Muscle layer of duodenum (tissue), 2 donors: ENCODE data around the gene ZC3H13.
"Not testable (repeated sequence)": the region's sequence is repeated elsewhere in the genome, so short reads cannot be mapped to it uniquely, and the experiment has no call there.

Source experiments
- H3K27ac ChIP-seq: one replicate; pipeline ENCODE4 v1.7.0; 2013; ENCODE audit warnings: mild to moderate bottlenecking, low read length
- H3K27me3 ChIP-seq: one replicate; pipeline ENCODE4 v1.7.0; 2013; ENCODE audit warnings: low read depth, mild to moderate bottlenecking, control low read depth, low read length
- H3K36me3 ChIP-seq, 2 donors: one replicate each; pipeline ENCODE4 v1.7.0; 2013; ENCODE audit warnings: low read length in 2 of 2, control low read depth in 1 of 2, mild to moderate bottlenecking in 1 of 2; ENCODE audit not compliant: insufficient read depth in 2 of 2, control insufficient read depth in 1 of 2
- H3K4me1 ChIP-seq, 2 donors: one replicate each; pipeline ENCODE4 v1.7.0; 2013; ENCODE audit warnings: low read length in 2 of 2, mild to moderate bottlenecking in 2 of 2, control low read depth in 1 of 2, moderate library complexity in 1 of 2; ENCODE audit not compliant: insufficient read depth in 2 of 2, control insufficient read depth in 1 of 2
- H3K4me3 ChIP-seq, 2 donors: one replicate each; pipeline ENCODE4 v1.7.0; 2013; ENCODE audit warnings: low read length in 2 of 2, low read depth in 1 of 2, mild to moderate bottlenecking in 1 of 2
- H3K9me3 ChIP-seq, 2 donors: one replicate each; pipeline ENCODE4 v1.7.0; 2013; ENCODE audit warnings: low read length in 2 of 2, control low read depth in 1 of 2, mild to moderate bottlenecking in 1 of 2; ENCODE audit not compliant: control insufficient read depth in 1 of 2
- donor health status: healthy.

The ZC3H13 gene

GRCh38 chr13:45996631-45997030, 55.9 kb downstream of the ZC3H13 start:
- Histone ChIP-seq H3K36me3 (peaks cover 20 to 27% of the 10 kb centered on the region in 2 donors), H3K27ac (no peak overlapping the region)

GRCh38 chr13:45995245-45995644, 57.3 kb downstream of the ZC3H13 start:
- H3K4me3 ChIP-seq: no peak overlapping the region
- peaks cover 10 to 13% of the 10 kb centered on the region in 2 donors for H3K36me3 ChIP-seq
- no peak overlapping the region for H3K27ac ChIP-seq
- H3K9me3 ChIP-seq: no peaks in the 10 kb centered on the region
- H3K4me1 ChIP-seq: no peaks in the 10 kb centered on the region
- H3K27me3 ChIP-seq: no peaks in the 10 kb centered on the region

More at GRCh38 chr13:45996631-45997030, 55.9 kb downstream of the ZC3H13 start:
- H3K9me3 ChIP-seq: no peaks in the 10 kb centered on the region
- H3K4me1 ChIP-seq: no peaks in the 10 kb centered on the region
- no peaks in the 10 kb centered on the region for H3K27me3 ChIP-seq
- no peak overlapping the region for H3K4me3 ChIP-seq

GRCh38 chr13:45994752-45995151, 57.8 kb downstream of the ZC3H13 start:
- peaks cover 8% of the 10 kb centered on the region in 2 donors for H3K36me3 ChIP-seq
- no peaks in the 10 kb centered on the region for H3K27me3 ChIP-seq
- no peaks in the 10 kb centered on the region for H3K4me1 ChIP-seq
- H3K9me3 ChIP-seq: no peaks in the 10 kb centered on the region
- H3K4me3 ChIP-seq: no peak overlapping the region
- H3K27ac ChIP-seq: no peak overlapping the region

- peaks cover 31 to 33% of the 10 kb centered on the region in 2 donors for H3K36me3 ChIP-seq
- peak overlapping the region; percentile 7 for H3K27ac ChIP-seq
- no peaks in the 10 kb centered on the region for H3K27me3 ChIP-seq
- no peaks in the 10 kb centered on the region for H3K4me1 ChIP-seq
- no peak overlapping the region for H3K4me3 ChIP-seq
- no peaks in the 10 kb centered on the region for H3K9me3 ChIP-seq
These were observed 62.9 kb downstream of the ZC3H13 start for GRCh38 chr13:45989607-45990006.

- not testable (repeated sequence) for H3K9me3 ChIP-seq, H3K27me3 ChIP-seq, H3K4me1 ChIP-seq, H3K27ac ChIP-seq, H3K4me3 ChIP-seq
- H3K36me3 ChIP-seq: peaks cover 17 to 20% of the 10 kb centered on the region in 2 donors
These were observed 71.4 kb downstream of the ZC3H13 start for GRCh38 chr13:45981127-45981526.

- Histone ChIP-seq H3K36me3 (peaks cover 25 to 39% of the 10 kb centered on the region in 2 donors), H3K4me1 (no peaks in the 10 kb centered on the region), H3K27ac (no peak overlapping the region), H3K27me3 (no peaks in the 10 kb centered on the region), H3K4me3 (no peak overlapping the region), H3K9me3 (no peaks in the 10 kb centered on the region)
These were observed 77.2 kb downstream of the ZC3H13 start for GRCh38 chr13:45975337-45975736.

GRCh38 chr13:45974500-45974899, 78.0 kb downstream of the ZC3H13 start:
- Histone ChIP-seq H3K27me3 (no peaks in the 10 kb centered on the region), H3K4me1 (no peaks in the 10 kb centered on the region), H3K9me3 (no peaks in the 10 kb centered on the region), H3K27ac (no peak overlapping the region), H3K4me3 (no peak overlapping the region), H3K36me3 (peaks cover 30 to 47% of the 10 kb centered on the region in 2 donors)

GRCh38 chr13:45967589-45967988, 85.0 kb downstream of the ZC3H13 start:
- no peak overlapping the region for H3K27ac ChIP-seq
- no peaks in the 10 kb centered on the region for H3K27me3 ChIP-seq
- no peaks in the 10 kb centered on the region for H3K9me3 ChIP-seq
- no peaks in the 10 kb centered on the region for H3K4me1 ChIP-seq
- H3K4me3 ChIP-seq: no peak overlapping the region
- peaks cover 48 to 67% of the 10 kb centered on the region in 2 donors for H3K36me3 ChIP-seq

- Histone ChIP-seq H3K27me3 (no peaks in the 10 kb centered on the region), H3K4me1 (no peaks in the 10 kb centered on the region), H3K36me3 (peaks cover 49 to 60% of the 10 kb centered on the region in 2 donors), H3K27ac (no peak overlapping the region), H3K4me3 (no peak overlapping the region), H3K9me3 (no peaks in the 10 kb centered on the region)
These were observed 85.8 kb downstream of the ZC3H13 start for GRCh38 chr13:45966715-45967114.

DNA sequence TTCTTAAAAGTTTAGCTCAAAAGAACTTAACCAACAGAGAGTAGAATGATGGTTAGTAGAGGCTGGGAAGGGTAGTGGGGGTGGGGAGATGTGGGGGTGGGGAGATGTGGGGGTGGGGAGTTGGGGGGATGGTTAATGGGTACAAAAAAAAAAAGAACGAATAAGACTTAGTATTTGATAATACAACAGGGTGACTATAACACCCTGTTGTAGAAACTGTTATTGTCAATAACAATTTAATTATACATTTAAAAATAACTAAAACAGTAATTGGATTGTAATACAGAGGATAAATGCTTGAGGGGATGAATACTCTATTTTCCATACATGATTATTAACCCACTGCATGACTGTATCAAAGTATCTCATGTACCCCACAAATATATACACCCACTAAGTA, 91.1 kb downstream of the ZC3H13 start:
- Histone ChIP-seq H3K4me1 (no peaks in the 10 kb centered on the region), H3K9me3 (no peaks in the 10 kb centered on the region), H3K4me3 (no peak overlapping the region), H3K36me3 (peaks cover 33 to 51% of the 10 kb centered on the region in 2 donors), H3K27me3 (no peaks in the 10 kb centered on the region), H3K27ac (no peak overlapping the region)

GRCh38 chr13:45954836-45955800, 97.4 kb downstream of the ZC3H13 start:
- Histone ChIP-seq H3K27ac (no peak overlapping the region), H3K36me3 (peaks cover 16 to 33% of the 10 kb centered on the region in 2 donors), H3K27me3 (no peaks in the 10 kb centered on the region), H3K4me3 (no peak overlapping the region), H3K9me3 (no peaks in the 10 kb centered on the region), H3K4me1 (no peaks in the 10 kb centered on the region)
